OCI-LY3 (cell line): ENCODE measurements around the gene DDA1.

Source experiments
- EZH2phosphoT487 ChIP-seq: fragments of 200-600 bp; shearing (Covaris generic); IDR thresholded peaks from 2 replicates; pipeline ENCODE4 v1.6.1; 2018; ENCODE audit warnings: antibody characterized with exemption, mixed run types, low read depth
- TF ChIP-seq, protein P1 (sequence below): fragments of 200-600, 300-600 bp; sonication (generic); IDR thresholded peaks from 2 replicates; pipeline ENCODE4 v1.5.1; 2014; ENCODE audit warnings: antibody characterized with exemption, low read length, low read depth

- TF ChIP-seq, protein P1, sequence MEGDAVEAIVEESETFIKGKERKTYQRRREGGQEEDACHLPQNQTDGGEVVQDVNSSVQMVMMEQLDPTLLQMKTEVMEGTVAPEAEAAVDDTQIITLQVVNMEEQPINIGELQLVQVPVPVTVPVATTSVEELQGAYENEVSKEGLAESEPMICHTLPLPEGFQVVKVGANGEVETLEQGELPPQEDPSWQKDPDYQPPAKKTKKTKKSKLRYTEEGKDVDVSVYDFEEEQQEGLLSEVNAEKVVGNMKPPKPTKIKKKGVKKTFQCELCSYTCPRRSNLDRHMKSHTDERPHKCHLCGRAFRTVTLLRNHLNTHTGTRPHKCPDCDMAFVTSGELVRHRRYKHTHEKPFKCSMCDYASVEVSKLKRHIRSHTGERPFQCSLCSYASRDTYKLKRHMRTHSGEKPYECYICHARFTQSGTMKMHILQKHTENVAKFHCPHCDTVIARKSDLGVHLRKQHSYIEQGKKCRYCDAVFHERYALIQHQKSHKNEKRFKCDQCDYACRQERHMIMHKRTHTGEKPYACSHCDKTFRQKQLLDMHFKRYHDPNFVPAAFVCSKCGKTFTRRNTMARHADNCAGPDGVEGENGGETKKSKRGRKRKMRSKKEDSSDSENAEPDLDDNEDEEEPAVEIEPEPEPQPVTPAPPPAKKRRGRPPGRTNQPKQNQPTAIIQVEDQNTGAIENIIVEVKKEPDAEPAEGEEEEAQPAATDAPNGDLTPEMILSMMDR = no peak
- no peak for TF ChIP-seq EZH2phosphoT487
These were observed 10.3 kb downstream of the DDA1 start for GRCh38 chr19:17319473-17320238.
